Epithelial cell of umbilical artery (primary cell): ENCODE data around the gene DOCK6. TPM values are rescaled to one million over a fixed set of nuclear protein-coding genes. Genes with fewer than 3 reads are reported as not detected.

ENCODE experiments used
- total RNA-seq: library from RNA; depleted of rRNA; stranded (reverse); fragments of >200 nt; gene quantifications from 2 replicates; pipeline ENCODE4 v1.2.3, GENCODE V29; 2014

DOCK6 gene
- 39.8 and 71.5 TPM in 2 replicates for total RNA-seq

GRCh38 chr19:11261971-11262839 is at the start of gene DOCK6:
Gene DOCK6 (minus strand): TSS chr19:11262524. CDS start chr19:11262440, 84 bp downstream.

GRCh38 chr19:11295665-11296245 is 33.4 kb upstream of the DOCK6 start, which contains the start of gene TSPAN16:
Gene TSPAN16 (plus strand): TSS chr19:11296160. CDS start chr19:11296298, 138 bp downstream.

GRCh38 chr19:11239377-11240000 is 22.8 kb downstream of the DOCK6 start, which contains the start of gene ANGPTL8:
Gene ANGPTL8 (plus strand): TSS chr19:11239619. CDS start chr19:11239638, 19 bp downstream.

GRCh38 chr19:11197291-11198174 is 64.8 kb downstream of the DOCK6 start, which contains the start of gene KANK2:
Gene KANK2 (minus strand): TSS chr19:11197545. CDS start chr19:11194511, 3,034 bp downstream.

GRCh38 chr19:11155373-11156120 is 106.8 kb downstream of the DOCK6 start, which contains the start of gene SPC24:
Gene SPC24 (minus strand): TSS chr19:11155782. CDS start chr19:11155776, 6 bp downstream.

Other genes with a start within 250 kb of the DOCK6 start
- gene LDLR, start 173.1 kb downstream of the DOCK6 start, total RNA-seq: 84.1 and 97.1 TPM in 2 replicates
- 70.5 and 117 TPM in 2 replicates for gene SPC24, start 106.7 kb downstream of the DOCK6 start, total RNA-seq
- 59.4 and 74.8 TPM in 2 replicates for gene KANK2, start 65.0 kb downstream of the DOCK6 start, total RNA-seq
- gene ANGPTL8, start 22.9 kb downstream of the DOCK6 start, total RNA-seq: not detected in 2 replicates
- not detected in 2 replicates for gene TSPAN16, start 33.6 kb upstream of the DOCK6 start, total RNA-seq
- 31.8 and 32.2 TPM in 2 replicates for gene RAB3D, start 77.1 kb upstream of the DOCK6 start, total RNA-seq
- 133 and 199 TPM in 2 replicates for gene TMEM205, start 83.7 kb upstream of the DOCK6 start, total RNA-seq
- gene CCDC159, start 84.0 kb upstream of the DOCK6 start, total RNA-seq: 3.8 and 6.2 TPM in 2 replicates
- gene PLPPR2, start 92.9 kb upstream of the DOCK6 start, total RNA-seq: 3.8 and 6.2 TPM in 2 replicates
- gene SWSAP1, start 112.1 kb upstream of the DOCK6 start, total RNA-seq: 0.61 and 0.65 TPM in 2 replicates
- 5.6 and 6.8 TPM in 2 replicates for gene EPOR, start 121.8 kb upstream of the DOCK6 start, total RNA-seq
- gene RGL3, start 156.8 kb upstream of the DOCK6 start, total RNA-seq: 2.1 and 3.2 TPM in 2 replicates
- under 0.01 TPM in 1 of 2 replicates, not detected in the other for gene ODAD3, start 172.6 kb upstream of the DOCK6 start, total RNA-seq
- 99.2 and 102 TPM in 2 replicates for gene PRKCSH, start 173.1 kb upstream of the DOCK6 start, total RNA-seq
- not detected in 2 replicates for gene ELAVL3, start 218.5 kb upstream of the DOCK6 start, total RNA-seq
- gene ZNF653, start 243.3 kb upstream of the DOCK6 start, total RNA-seq: 6.8 and 7.9 TPM in 2 replicates